ENCODE results near the gene TTLL3.

The TTLL3 gene

DNA sequence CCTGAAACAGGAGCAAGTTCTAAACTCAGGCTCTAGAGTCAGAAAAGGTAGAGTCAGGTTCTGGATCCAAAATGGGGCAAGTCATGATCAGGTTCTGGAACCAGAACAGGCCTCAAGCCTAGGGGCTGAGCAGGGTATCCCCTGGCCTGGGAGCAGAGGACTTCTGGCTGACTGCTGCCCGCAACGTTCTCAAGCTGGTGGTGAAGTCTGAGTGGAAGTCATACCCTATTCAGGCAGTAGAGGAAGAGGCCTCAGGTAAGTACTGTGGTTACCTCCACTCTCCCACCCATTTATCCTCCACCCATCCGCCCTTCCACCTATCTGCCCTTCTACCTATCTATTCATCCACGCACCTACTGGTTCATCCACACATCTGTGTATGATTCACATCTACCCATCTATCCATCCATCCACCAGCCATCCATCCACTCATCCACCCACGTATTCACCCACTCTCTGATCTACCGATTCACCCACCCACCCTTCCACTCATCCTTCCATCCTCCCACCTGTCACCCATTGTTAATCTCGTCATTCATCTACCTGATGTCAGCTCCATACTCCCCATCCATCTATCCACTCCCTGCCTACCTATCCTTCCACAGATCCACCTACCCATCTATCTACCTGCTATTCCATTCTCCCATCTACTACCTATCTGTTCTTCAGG, 8.7 kb downstream of the TTLL3 start:
- TF ChIP-seq, protein P1, sequence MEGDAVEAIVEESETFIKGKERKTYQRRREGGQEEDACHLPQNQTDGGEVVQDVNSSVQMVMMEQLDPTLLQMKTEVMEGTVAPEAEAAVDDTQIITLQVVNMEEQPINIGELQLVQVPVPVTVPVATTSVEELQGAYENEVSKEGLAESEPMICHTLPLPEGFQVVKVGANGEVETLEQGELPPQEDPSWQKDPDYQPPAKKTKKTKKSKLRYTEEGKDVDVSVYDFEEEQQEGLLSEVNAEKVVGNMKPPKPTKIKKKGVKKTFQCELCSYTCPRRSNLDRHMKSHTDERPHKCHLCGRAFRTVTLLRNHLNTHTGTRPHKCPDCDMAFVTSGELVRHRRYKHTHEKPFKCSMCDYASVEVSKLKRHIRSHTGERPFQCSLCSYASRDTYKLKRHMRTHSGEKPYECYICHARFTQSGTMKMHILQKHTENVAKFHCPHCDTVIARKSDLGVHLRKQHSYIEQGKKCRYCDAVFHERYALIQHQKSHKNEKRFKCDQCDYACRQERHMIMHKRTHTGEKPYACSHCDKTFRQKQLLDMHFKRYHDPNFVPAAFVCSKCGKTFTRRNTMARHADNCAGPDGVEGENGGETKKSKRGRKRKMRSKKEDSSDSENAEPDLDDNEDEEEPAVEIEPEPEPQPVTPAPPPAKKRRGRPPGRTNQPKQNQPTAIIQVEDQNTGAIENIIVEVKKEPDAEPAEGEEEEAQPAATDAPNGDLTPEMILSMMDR (IDR thresholded peaks at IDR 0.05; ENCODE audit: low read depth, low read length): no peak
- no peak for DNase-seq (ENCODE audit: extremely low read depth, low read depth)

DNA sequence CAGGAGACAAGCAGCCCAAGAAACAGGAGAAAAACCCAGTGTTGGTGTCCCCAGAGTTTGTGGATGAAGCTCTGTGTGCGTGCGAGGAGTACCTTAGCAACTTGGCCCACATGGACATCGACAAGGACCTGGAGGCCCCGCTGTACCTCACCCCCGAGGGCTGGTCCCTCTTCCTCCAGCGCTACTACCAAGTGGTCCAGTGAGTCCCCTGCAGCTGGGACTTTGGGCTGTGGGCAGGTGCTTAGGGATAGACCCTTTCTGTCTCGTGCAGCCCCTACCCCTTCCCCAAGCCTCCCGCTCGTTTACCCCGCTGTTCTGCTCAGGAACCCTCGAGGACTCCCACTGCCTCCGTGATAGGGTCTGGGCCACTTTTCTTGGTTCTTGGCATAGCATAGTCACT, 10.5 kb downstream of the TTLL3 start:
- no peak for DNase-seq (ENCODE audit: extremely low read depth, low read depth)
- TF ChIP-seq, protein P1 (IDR thresholded peaks at IDR 0.05; ENCODE audit: low read depth, low read length): no peak

DNA sequence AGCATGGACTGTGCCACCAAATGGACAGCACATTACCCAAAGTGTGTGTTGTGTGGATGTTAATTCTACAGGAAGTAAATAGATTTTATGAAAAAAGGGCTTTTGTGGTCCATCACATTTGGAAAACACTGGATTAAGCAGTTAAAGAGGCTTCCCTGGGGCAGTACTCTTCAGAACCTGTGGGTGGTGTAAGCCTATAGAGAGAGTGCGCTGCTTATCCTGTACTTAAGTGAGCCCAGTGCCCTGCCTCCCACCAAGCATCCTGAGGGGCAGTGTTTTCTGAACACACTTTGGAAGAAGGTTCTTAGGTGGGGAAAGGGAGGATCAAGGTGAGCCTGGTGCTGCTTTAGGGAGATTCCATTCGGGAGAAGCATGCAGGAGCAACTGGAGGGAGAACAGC, 10.9 kb downstream of the TTLL3 start:
- TF ChIP-seq, protein P1 (IDR thresholded peaks at IDR 0.05; ENCODE audit: low read depth, low read length): no peak; the same call in none of the 2 replicates
- DNase-seq (ENCODE audit: extremely low read depth, low read depth): no peak

DNA sequence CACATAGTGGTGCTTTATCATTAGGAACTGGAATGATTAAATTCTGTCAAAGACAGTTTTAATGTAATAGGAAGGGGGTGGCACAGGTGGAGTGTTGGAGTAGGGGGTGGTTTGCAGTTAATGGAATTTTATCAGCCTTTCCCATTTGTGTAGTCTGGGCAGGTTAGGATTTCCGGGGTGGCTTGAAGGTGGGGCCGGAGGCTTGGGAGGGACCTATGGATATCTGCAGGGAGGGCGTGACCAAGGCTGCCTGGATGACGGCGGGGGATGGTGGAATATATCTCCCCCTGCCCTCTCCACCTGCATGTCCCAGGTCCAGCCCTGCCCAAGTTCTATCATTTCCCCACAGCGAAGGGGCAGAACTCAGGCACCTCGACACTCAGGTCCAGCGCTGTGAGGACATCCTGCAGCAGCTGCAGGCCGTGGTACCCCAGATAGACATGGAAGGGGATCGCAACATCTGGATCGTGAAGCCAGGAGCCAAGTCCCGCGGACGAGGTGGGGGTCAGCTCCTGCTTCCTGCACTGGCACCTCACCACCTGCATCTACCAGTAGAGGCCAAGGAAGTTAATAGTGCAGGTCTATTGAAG, 15.5 kb downstream of the TTLL3 start:
- TF ChIP-seq, protein P1 (IDR thresholded peaks at IDR 0.05; ENCODE audit: low read depth, low read length): no peak
- no peak for DNase-seq (ENCODE audit: extremely low read depth, low read depth)

DNA sequence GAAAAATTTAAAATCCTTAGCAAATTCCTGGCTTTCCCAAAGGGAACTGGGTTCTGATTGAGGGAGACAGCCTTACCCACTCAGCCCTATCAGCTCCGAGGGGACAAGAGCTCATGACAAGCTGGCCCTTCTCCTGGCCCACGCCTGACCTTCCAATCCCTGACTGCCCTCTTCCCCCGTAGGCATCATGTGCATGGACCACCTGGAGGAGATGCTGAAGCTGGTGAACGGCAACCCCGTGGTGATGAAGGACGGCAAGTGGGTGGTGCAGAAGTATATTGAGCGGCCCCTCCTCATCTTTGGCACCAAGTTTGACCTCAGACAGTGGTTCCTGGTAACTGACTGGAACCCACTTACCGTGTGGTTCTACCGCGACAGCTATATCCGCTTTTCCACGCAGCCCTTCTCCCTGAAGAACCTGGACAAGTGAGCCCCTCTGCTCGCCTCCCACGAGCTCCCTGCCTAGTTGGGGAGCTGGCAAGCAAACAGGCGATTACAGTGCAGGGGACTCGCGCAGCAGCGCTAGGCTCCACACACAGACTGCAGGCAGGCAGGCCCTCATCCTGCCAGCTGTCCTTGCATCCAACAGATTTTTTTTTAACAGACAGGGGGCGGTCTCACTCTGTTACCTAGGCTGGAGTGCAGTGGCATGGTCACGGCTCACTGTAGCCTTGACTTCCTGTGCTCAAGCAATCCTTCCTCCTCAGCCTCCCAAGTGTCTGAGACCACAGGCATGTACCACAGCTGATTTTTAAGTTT, 16.9 kb downstream of the TTLL3 start:
- DNase-seq (ENCODE audit: extremely low read depth, low read depth): no peak
- TF ChIP-seq, protein P1 (IDR thresholded peaks at IDR 0.05; ENCODE audit: low read depth, low read length): no peak; the same call in 1 of the 2 replicates

DNA sequence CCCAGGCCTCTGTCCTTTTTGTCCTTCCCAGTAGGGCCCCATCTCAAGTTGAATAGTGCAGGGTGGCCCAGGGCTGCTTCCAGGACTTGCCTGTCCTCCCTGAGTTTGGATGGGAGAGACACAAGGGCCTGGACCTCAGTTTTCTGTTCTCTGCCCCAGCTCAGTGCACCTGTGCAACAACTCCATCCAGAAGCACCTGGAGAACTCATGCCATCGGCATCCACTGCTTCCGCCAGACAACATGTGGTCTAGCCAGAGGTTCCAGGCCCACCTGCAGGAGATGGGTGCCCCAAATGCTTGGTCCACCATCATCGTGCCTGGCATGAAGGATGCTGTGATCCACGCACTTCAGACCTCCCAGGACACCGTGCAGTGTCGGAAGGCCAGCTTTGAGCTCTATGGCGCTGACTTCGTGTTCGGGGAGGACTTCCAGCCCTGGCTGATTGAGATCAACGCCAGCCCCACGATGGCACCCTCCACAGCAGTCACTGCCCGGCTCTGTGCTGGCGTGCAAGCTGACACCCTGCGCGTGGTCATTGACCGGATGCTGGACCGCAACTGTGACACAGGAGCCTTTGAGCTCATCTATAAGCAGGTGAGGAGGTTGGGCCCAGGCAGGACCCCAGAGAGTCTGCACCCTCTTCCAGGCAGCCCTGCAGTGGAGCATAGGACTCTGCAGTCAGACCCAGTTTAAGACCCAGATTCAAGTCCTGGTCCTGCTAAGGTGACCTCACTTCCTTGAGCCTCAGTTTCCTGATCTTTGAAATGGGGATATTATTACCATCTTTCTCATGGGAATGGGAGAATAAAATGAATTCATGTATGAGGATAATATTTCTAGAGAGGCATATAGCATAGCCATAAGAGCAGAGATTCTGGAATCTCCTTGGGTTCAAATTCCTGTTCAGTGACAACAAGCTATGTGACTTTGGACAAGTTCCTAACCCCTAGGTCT, 19.0 kb downstream of the TTLL3 start:
- TF ChIP-seq, protein P1 (IDR thresholded peaks at IDR 0.05; ENCODE audit: low read depth, low read length): no peak
- no peak for DNase-seq (ENCODE audit: extremely low read depth, low read depth)
